Astrocyte (in vitro differentiated cells and primary cell): ENCODE results near the gene CHAD. TPM values are rescaled to one million over a fixed set of nuclear protein-coding genes. Genes with fewer than 3 reads are reported as not detected.

Source experiments
- DNase-seq: peaks from one replicate; pipeline ENCODE4 v3.0.0-alpha.2; 2010; ENCODE audit warnings: low read depth
- FAIRE-seq: peaks from 2 replicates; lab custom pipeline; 2011; peaks lifted over from hg19 to GRCh38; lab: Jason Lieb, UNC
- H2AFZ ChIP-seq: 2 replicates; pipeline ENCODE4 v1.6.0; 2012; ENCODE audit warnings: low read depth, low read length, inconsistent platforms
- H3K27ac ChIP-seq: 2 replicates; pipeline ENCODE4 v1.5.1; 2011; ENCODE audit warnings: low read depth, low read length, inconsistent platforms
- H3K27me3 ChIP-seq: 2 replicates; pipeline ENCODE4 v1.6.0; 2011; ENCODE audit warnings: low read length, inconsistent platforms; ENCODE audit not compliant: insufficient read depth
- H3K36me3 ChIP-seq: 2 replicates; pipeline ENCODE4 v1.5.1; 2011; ENCODE audit warnings: low read length, inconsistent platforms; ENCODE audit not compliant: insufficient read depth
- H3K4me1 ChIP-seq: 2 replicates; pipeline ENCODE4 v1.5.1; 2011; ENCODE audit warnings: low read length, inconsistent platforms; ENCODE audit not compliant: insufficient read depth
- H3K4me2 ChIP-seq: 2 replicates; pipeline ENCODE4 v1.6.0; 2012; ENCODE audit warnings: low read length, inconsistent platforms
- H3K4me3 ChIP-seq: 2 replicates; pipeline ENCODE4 v1.5.1; 2011; ENCODE audit warnings: low read depth, mild to moderate bottlenecking, low read length, inconsistent platforms; ENCODE audit not compliant: insufficient read depth
- H3K79me2 ChIP-seq: 2 replicates; pipeline ENCODE4 v1.6.0; 2012; ENCODE audit warnings: mild to moderate bottlenecking, low read length, inconsistent platforms; ENCODE audit not compliant: insufficient read depth
- H3K9ac ChIP-seq: 2 replicates; pipeline ENCODE4 v1.6.0; 2012; ENCODE audit warnings: mild to moderate bottlenecking, low read length, inconsistent platforms
- H3K9me3 ChIP-seq: 2 replicates; pipeline ENCODE4 v1.5.1; 2012; ENCODE audit warnings: low read depth, mild to moderate bottlenecking, low read length, inconsistent platforms; ENCODE audit not compliant: insufficient read depth
- H4K20me1 ChIP-seq: 2 replicates; pipeline ENCODE4 v1.6.0; 2012; ENCODE audit warnings: low read length, inconsistent platforms; ENCODE audit not compliant: insufficient read depth
- H3K27ac Mint-ChIP-seq: one replicate; pipeline ENCODE4 v1.8.0; 2021; ENCODE audit warnings: mild to moderate bottlenecking, mixed read lengths; ENCODE audit not compliant: unreplicated experiment
- H3K27me3 Mint-ChIP-seq: one replicate; pipeline ENCODE4 v1.8.0; 2021; ENCODE audit warnings: low read depth, mixed read lengths; ENCODE audit not compliant: unreplicated experiment
- H3K36me3 Mint-ChIP-seq: one replicate; pipeline ENCODE4 v1.8.0; 2021; ENCODE audit warnings: low read depth, mixed read lengths; ENCODE audit not compliant: unreplicated experiment
- H3K4me1 Mint-ChIP-seq: one replicate; pipeline ENCODE4 v1.8.0; 2021; ENCODE audit warnings: low read depth, mixed read lengths; ENCODE audit not compliant: unreplicated experiment
- H3K4me3 Mint-ChIP-seq: one replicate; pipeline ENCODE4 v1.8.0; 2021; ENCODE audit warnings: mild to moderate bottlenecking, moderate library complexity, mixed read lengths; ENCODE audit not compliant: unreplicated experiment
- H3K9me3 Mint-ChIP-seq: one replicate; pipeline ENCODE4 v1.8.0; 2021; ENCODE audit warnings: mild to moderate bottlenecking, mixed read lengths; ENCODE audit not compliant: unreplicated experiment
- CTCF ChIP-seq: IDR thresholded peaks from 2 replicates; pipeline ENCODE4 v1.5.1; 2011; ENCODE audit warnings: low read depth, mild to moderate bottlenecking, inconsistent platforms, low read length, moderate library complexity; ENCODE audit not compliant: insufficient read depth
- EZH2 ChIP-seq: IDR thresholded peaks from 2 replicates; pipeline ENCODE4 v1.6.1; 2012; ENCODE audit warnings: mild to moderate bottlenecking, low read length, inconsistent platforms; ENCODE audit not compliant: insufficient read depth
- total RNA-seq: library from RNA; stranded (reverse); gene quantifications from 2 replicates; pipeline ENCODE4 v1.2.1, GENCODE V29; 2021

The CHAD gene
- total RNA-seq, 1 donor from 2014 or later = not detected

GRCh38 chr17:50444841-50445715 is 23.6 kb downstream of the CHAD start:
- Histone ChIP-seq H2AFZ (no peak overlapping the region), H3K4me3 (no peak overlapping the region), H3K36me3 (no peaks in the 10 kb centered on the region), H3K9me3 (no peaks in the 10 kb centered on the region), H3K27ac (no peak overlapping the region), H3K4me1 (no peaks in the 10 kb centered on the region), H4K20me1 (no peaks in the 10 kb centered on the region), H3K79me2 (no peaks in the 10 kb centered on the region), H3K4me2 (no peak overlapping the region), H3K27me3 (no peaks in the 10 kb centered on the region), H3K9ac (no peak overlapping the region)
- Mint-ChIP-seq H3K27me3 (no peaks in the 10 kb centered on the region), H3K4me3 (no peak overlapping the region), H3K9me3 (no peaks in the 10 kb centered on the region), H3K4me1 (peaks cover 2% of the 10 kb centered on the region), H3K36me3 (no peaks in the 10 kb centered on the region), H3K27ac (no peak overlapping the region)
- DNase-seq = no peak
- TF ChIP-seq EZH2 (no peak), CTCF (no peak)
- no peak for FAIRE-seq

GRCh38 chr17:50443505-50443974 is 25.1 kb downstream of the CHAD start:
- H3K27ac Mint-ChIP-seq = no peak overlapping the region
- no peaks in the 10 kb centered on the region for H3K27me3 Mint-ChIP-seq
- H3K36me3 Mint-ChIP-seq = no peaks in the 10 kb centered on the region
- Histone ChIP-seq H4K20me1 (no peaks in the 10 kb centered on the region), H2AFZ (no peak overlapping the region), H3K36me3 (no peaks in the 10 kb centered on the region), H3K27ac (no peak overlapping the region), H3K9ac (no peak overlapping the region), H3K4me2 (no peak overlapping the region), H3K4me3 (no peak overlapping the region), H3K9me3 (no peaks in the 10 kb centered on the region), H3K79me2 (no peaks in the 10 kb centered on the region), H3K27me3 (no peaks in the 10 kb centered on the region), H3K4me1 (no peaks in the 10 kb centered on the region)
- no peak for FAIRE-seq
- no peak overlapping the region for H3K4me3 Mint-ChIP-seq
- TF ChIP-seq EZH2 = no peak
- no peak for TF ChIP-seq CTCF
- H3K4me1 Mint-ChIP-seq = peaks cover 2% of the 10 kb centered on the region
- no peak for DNase-seq
- H3K9me3 Mint-ChIP-seq = no peaks in the 10 kb centered on the region
